Rectal smooth muscle tissue (tissue), 1 donor: ENCODE measurements around the gene NCAPG2.
"Not testable (repeated sequence)": the region's sequence is repeated elsewhere in the genome, so short reads cannot be mapped to it uniquely, and the experiment has no call there.

ENCODE experiments used
- H3K27ac ChIP-seq: one replicate; pipeline ENCODE4 v1.7.0; 2013; ENCODE audit warnings: low read depth, low read length, inconsistent platforms
- H3K27me3 ChIP-seq: one replicate; pipeline ENCODE4 v1.7.0; 2013; ENCODE audit warnings: low read length; ENCODE audit not compliant: control insufficient read depth, insufficient read depth
- H3K36me3 ChIP-seq: one replicate; pipeline ENCODE4 v1.7.0; 2013; ENCODE audit warnings: low read length; ENCODE audit not compliant: control insufficient read depth, insufficient read depth
- H3K4me1 ChIP-seq: one replicate; pipeline ENCODE4 v1.7.0; 2013; ENCODE audit warnings: low read length; ENCODE audit not compliant: control insufficient read depth, insufficient read depth
- H3K4me3 ChIP-seq: one replicate; pipeline ENCODE4 v1.7.0; 2013; ENCODE audit warnings: low read length
- H3K9ac ChIP-seq: one replicate; pipeline ENCODE4 v1.7.0; 2013; ENCODE audit warnings: low read length

NCAPG2 gene

DNA sequence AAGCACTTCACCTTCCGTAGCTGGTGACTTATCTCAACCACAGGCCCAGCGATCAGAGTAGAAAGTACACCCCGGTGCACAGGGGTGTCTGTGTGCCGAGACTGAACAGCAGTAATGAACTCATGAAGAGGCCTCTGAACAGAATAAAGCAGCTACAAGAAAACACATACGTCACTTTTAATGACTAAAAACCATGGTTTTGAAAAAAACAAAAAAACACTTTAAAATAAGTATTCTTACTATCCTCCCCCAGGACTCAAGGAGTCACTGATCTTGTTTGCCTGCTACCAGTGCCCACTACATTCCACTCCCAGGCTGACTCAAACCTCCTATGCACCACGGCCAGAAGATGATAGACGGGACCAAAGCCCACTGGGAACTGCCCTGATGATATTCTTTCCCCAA, 53.8 kb downstream of the NCAPG2 start:
- Histone ChIP-seq H3K4me3 (no peak overlapping the region), H3K4me1 (no peaks in the 10 kb centered on the region), H3K36me3 (peaks cover 6% of the 10 kb centered on the region), H3K9ac (no peak overlapping the region), H3K27me3 (no peaks in the 10 kb centered on the region), H3K27ac (no peak overlapping the region)

DNA sequence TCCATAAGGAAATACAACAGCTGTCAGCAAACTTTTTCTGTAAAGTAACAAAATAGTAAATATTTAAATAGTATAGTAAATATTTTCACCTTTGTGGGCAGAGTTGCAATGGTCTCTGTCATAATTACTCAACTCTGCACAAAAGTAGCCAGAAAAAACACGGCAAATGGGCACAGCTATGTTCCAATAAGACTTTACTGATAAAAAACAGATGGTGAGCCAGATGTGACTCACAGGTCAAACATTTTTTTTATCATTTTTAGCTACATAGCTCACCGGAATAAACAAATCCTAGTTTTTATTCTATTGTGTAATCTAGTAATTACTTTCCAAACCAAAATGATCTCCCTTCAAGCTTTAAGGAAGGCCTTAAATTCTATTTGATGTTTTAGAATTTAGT, 55.3 kb downstream of the NCAPG2 start:
- Histone ChIP-seq H3K27me3 (no peaks in the 10 kb centered on the region), H3K36me3 (peaks cover 6% of the 10 kb centered on the region), H3K27ac (no peak overlapping the region), H3K4me3 (no peak overlapping the region), H3K4me1 (no peaks in the 10 kb centered on the region), H3K9ac (no peak overlapping the region)

DNA sequence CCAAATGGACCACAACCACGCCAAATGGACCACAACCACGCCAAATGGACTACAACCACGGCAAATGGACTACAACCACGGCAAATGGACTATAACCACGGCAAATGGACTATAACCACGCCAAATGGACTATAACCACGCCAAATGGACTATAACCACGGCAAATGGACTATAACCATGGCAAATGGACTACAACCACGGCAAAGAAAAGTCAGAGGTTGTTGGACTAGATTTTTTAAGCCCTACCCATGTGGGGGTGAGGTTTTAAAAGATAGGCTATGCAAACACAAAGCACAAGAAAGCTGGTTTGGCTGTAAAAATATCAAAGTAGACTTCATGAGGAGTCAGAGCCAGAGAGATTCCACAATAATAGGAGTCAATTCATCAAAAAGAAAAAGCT, 55.8 kb downstream of the NCAPG2 start:
- H3K27me3 ChIP-seq = no peaks in the 10 kb centered on the region
- H3K36me3 ChIP-seq = peaks cover 6% of the 10 kb centered on the region
- H3K4me3 ChIP-seq = no peak overlapping the region
- no peak overlapping the region for H3K9ac ChIP-seq
- no peak overlapping the region for H3K27ac ChIP-seq
- no peaks in the 10 kb centered on the region for H3K4me1 ChIP-seq

- Histone ChIP-seq H3K9ac (no peak overlapping the region), H3K36me3 (peaks cover 6% of the 10 kb centered on the region), H3K4me3 (no peak overlapping the region), H3K27ac (no peak overlapping the region), H3K27me3 (no peaks in the 10 kb centered on the region), H3K4me1 (no peaks in the 10 kb centered on the region)
Measured at GRCh38 chr7:158648168-158648567, 56.4 kb downstream of the NCAPG2 start.

GRCh38 chr7:158647475-158647792, 57.2 kb downstream of the NCAPG2 start:
- no peaks in the 10 kb centered on the region for H3K4me1 ChIP-seq

GRCh38 chr7:158646766-158647474, 57.7 kb downstream of the NCAPG2 start:
- no peak overlapping the region for H3K27ac ChIP-seq
- no peaks in the 10 kb centered on the region for H3K4me1 ChIP-seq
- H3K27me3 ChIP-seq = no peaks in the 10 kb centered on the region
- no peak overlapping the region for H3K9ac ChIP-seq
- no peak overlapping the region for H3K4me3 ChIP-seq
- H3K36me3 ChIP-seq = peaks cover 6% of the 10 kb centered on the region

More at GRCh38 chr7:158647475-158647792, 57.2 kb downstream of the NCAPG2 start:
- Histone ChIP-seq H3K4me3 (no peak overlapping the region), H3K27me3 (no peaks in the 10 kb centered on the region), H3K9ac (no peak overlapping the region), H3K36me3 (peaks cover 6% of the 10 kb centered on the region), H3K27ac (no peak overlapping the region)

DNA sequence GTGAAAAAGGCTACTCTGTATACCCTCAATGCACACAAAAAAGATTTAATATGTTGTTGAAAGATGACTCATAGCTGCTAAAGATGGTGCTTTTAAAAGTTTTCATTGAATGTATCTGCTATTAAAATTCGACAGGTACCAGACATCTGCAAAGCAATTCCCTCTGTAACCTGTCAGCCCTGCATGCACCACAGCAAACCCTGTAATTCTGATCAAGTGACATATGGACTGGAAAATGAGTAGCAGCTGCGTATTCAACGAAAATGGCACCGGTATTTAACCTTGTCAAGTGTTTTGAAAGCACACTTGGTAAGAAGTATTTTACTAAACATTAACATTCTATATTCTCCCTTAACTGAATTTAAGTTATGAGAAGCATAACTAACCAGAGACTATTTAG, 58.8 kb downstream of the NCAPG2 start:
- peaks cover 6% of the 10 kb centered on the region for H3K36me3 ChIP-seq
- H3K4me3 ChIP-seq = no peak overlapping the region
- no peak overlapping the region for H3K9ac ChIP-seq
- H3K27me3 ChIP-seq = no peaks in the 10 kb centered on the region
- no peak overlapping the region for H3K27ac ChIP-seq
- no peaks in the 10 kb centered on the region for H3K4me1 ChIP-seq

DNA sequence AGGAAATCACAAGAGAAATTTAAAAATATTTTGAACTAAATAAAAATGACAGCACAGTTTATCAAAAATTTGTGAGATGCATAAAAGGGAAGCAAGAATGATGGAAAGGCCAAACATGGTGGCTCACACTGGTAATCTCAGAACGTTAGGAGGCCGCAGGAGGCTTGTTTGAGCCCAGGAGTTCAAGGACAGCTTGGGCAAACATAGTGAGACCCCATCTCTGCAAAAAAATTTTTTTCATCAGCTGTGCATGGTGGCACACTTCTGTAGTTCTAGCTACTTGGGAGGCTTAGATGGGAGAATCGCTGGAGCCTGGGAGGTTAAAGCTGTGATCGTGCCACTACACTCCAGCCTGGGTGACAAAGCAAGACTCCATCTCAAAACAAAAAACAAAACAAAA, 62.5 kb downstream of the NCAPG2 start:
- H3K4me1 ChIP-seq = no peaks in the 10 kb centered on the region
- no peak overlapping the region for H3K9ac ChIP-seq
- no peak overlapping the region for H3K27ac ChIP-seq
- H3K4me3 ChIP-seq = no peak overlapping the region
- no peaks in the 10 kb centered on the region for H3K27me3 ChIP-seq
- H3K36me3 ChIP-seq = peaks cover 4% of the 10 kb centered on the region

GRCh38 chr7:158638001-158638400, 66.6 kb downstream of the NCAPG2 start:
- H3K36me3 ChIP-seq = no peaks in the 10 kb centered on the region
- H3K27ac ChIP-seq = no peak overlapping the region
- H3K4me1 ChIP-seq = no peaks in the 10 kb centered on the region
- H3K27me3 ChIP-seq = no peaks in the 10 kb centered on the region
- no peak overlapping the region for H3K4me3 ChIP-seq
- H3K9ac ChIP-seq = no peak overlapping the region

DNA sequence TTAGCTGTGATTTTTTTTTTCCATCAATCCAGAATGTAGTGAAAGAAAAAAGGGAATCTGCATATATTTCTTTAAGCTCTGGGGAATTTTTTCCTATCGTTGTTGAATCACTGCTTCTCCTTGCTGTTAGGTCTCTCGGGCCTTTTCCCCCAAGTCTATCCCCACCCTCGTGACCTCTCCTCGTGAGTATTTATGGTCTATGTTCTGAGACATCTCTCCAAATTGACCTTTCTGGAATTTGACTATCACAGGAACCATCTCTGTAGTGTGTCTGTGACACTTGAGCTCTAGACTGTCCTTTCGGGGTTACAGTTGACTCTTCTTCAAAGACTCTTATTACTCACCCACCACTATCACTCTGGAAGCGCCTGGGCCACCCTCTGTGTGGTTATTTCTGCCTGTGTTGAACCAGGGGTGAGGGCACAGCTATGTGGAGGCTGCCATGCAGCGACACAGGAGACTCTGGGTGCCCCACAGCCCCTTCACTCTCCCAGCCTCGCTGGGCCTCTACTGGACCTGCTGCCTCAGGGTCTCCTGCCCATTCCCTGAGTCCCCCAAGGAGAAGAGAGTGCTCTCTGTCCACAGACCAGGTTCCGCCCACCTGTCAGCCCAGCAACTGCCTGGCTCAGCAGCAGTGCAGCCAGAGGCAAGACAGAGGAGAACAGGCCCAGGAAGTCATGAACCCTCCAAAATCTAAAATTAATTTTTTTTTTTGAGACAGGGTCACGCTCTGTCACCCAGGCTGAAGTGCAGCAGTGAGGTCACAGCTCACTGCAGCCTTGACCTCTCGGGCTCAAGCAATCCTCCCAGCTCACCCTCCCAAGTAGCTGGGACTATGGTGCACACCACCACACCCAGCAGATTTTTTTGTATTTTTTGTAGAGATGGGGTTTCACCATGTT, 71.3 kb downstream of the NCAPG2 start:
- no peaks in the 10 kb centered on the region for H3K36me3 ChIP-seq

GRCh38 chr7:158631574-158632195, 72.9 kb downstream of the NCAPG2 start:
- no peak overlapping the region for H3K27ac ChIP-seq
- no peaks in the 10 kb centered on the region for H3K4me1 ChIP-seq
- H3K36me3 ChIP-seq = no peaks in the 10 kb centered on the region
- H3K9ac ChIP-seq = no peak overlapping the region
- H3K4me3 ChIP-seq = no peak overlapping the region
- no peaks in the 10 kb centered on the region for H3K27me3 ChIP-seq

More for the DNA sequence above, 71.3 kb downstream of the NCAPG2 start:
- Histone ChIP-seq H3K27me3 (no peaks in the 10 kb centered on the region), H3K4me1 (no peaks in the 10 kb centered on the region), H3K4me3 (no peak overlapping the region), H3K9ac (no peak overlapping the region), H3K27ac (no peak overlapping the region)

DNA sequence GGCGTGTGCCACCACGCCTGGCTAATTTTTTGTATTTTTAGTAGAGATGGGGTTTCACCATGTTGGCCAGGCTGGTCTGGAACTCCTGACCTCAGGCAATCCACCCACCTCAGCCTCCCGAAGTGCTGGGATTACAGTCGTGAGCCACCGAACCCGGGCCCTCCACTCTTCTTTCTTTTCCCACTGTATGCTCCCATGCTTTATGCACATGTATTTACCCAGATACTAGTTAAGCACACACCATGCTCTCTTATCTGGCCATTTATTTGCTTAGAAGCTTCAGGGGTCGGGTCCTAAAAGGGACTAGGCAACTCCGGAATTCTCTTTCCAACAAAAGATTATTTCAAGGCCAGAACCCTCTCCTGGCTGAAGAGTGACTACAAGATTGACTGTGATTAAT, 78.3 kb downstream of the NCAPG2 start:
- H3K27me3 ChIP-seq = not testable (repeated sequence)

More for the DNA sequence above, 78.3 kb downstream of the NCAPG2 start:
- H3K27ac ChIP-seq, H3K4me1 ChIP-seq, H3K36me3 ChIP-seq, H3K4me3 ChIP-seq, H3K9ac ChIP-seq: not testable (repeated sequence)
